HPDE6-E6E7 (cell line): ENCODE results near the gene ARSI.

Source experiments
- DNase-seq: peaks from one replicate; pipeline ENCODE4 v3.0.0; 2011; ENCODE audit warnings: missing footprints; ENCODE audit errors: extremely low spot score

ARSI gene

GRCh38 chr5:150326707-150327106 is 24.0 kb upstream of the ARSI start:
- no peak for DNase-seq

GRCh38 chr5:150325426-150325825 is 22.7 kb upstream of the ARSI start:
- no peak for DNase-seq

- DNase-seq = no peak
These were observed 21.1 kb upstream of the ARSI start for GRCh38 chr5:150323819-150324218.

DNA sequence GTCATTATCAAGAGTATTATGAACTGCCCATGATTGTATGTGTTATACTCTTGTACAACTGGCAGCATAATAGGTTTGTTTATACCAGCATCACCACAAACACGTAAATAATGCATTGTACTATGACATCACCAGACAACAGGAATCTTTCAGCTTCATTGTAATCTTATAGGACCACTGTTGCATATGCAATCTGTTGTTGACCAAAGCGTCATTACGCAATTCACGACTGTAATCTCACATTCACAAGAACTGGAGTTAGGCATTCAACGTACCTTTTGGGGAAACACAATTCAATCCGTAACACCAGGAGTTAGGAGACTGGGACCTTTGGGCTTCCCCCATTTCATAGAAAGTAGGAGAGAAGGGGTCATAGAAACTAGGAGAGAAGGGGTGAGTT is 20.4 kb upstream of the ARSI start:
- DNase-seq = no peak

DNA sequence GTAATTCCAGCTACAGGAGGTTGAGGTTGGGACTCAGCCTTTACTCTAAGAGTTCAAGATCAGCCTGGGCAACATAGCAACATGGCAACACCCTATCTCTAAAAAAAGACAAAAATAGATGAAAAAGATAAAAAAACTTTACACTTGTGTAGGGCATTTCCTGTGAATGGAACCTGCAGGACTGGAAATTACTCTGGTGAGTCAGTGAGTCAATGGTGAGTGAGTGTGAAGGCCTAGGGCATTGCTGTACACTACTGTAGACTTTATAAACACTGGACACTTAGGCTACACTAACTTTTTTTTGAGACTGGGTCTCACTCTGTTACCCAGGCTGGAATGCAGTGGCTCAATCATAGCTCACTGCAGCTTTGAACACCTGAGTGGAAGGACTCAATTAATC is 19.5 kb upstream of the ARSI start:
- no peak for DNase-seq

- DNase-seq = no peak
These were observed 19.1 kb upstream of the ARSI start for GRCh38 chr5:150321784-150322183.

GRCh38 chr5:150321211-150321610 is 18.5 kb upstream of the ARSI start:
- no peak for DNase-seq

- DNase-seq = peak; percentile 78
These were observed 17.4 kb upstream of the ARSI start for GRCh38 chr5:150320044-150320613.

GRCh38 chr5:150319484-150319790 is 16.7 kb upstream of the ARSI start:
- no peak for DNase-seq

GRCh38 chr5:150318613-150319483 is 16.1 kb upstream of the ARSI start:
- DNase-seq = peak; percentile 88

DNA sequence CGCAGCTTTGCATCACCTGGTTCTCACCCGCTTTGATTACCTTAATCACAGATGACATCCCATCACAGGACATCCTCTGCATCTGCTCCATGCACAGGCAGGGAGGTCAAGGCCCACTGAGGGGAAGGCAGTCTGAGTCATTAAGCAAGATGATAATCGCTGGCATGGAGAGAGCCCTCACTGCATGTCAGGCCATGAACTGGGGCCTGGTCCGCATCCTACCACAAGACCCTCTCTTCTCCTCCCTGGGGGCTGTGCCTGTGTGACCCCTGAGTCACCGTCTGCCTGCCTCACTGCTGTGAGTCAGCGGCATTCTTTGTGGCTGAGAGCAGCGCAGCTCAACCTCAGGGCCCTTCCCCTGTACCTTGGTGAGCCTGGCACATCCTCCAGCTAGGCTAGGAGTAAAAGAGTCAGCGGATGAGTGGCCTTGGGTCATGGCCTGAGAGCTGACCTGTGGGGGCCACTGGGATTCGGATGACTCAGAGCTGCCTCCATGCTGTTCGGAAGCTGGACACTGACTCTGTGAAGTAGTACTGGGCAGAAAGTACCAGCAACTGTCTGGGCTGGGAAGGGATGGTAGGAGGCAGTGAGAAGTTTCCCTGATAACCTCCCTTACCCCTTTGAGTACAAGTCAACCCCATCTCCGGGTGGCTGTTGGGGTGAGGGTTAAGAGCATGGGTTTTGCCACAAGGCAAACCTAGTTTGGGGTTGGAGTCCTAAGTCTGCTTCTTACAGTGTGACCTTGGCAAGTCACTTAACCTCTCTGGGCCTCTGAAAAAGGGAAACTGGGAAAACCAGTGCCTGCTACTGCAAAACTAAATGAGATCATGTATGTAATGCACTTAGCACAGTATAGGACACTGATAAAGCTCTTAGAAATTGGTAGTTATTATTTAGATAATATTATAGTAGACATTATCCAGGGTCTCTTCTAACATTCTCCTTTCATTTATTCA is 14.6 kb upstream of the ARSI start:
- peak; percentile 91 for DNase-seq

GRCh38 chr5:150316320-150316719 is 13.6 kb upstream of the ARSI start:
- no peak for DNase-seq

DNA sequence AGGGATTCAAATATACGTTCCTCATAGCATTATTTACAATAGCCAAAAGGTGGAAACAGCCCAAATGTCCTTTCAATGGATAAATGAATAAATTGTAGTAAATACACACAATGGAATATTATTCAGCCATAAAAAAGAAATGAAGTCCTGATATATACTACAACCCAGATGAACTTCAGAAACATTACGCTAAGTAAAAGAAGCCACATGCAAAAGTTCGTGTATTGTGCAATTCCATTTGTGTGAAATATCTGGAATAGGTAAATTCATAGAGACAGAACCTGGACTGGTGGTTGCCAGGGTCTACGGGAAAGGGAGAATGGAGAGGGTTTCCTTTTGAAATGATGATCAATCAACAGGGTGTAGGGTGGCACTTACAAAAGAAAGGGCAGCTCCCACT is 12.5 kb upstream of the ARSI start:
- DNase-seq = no peak

- no peak for DNase-seq
These were observed 11.4 kb upstream of the ARSI start for GRCh38 chr5:150313921-150314716.

- no peak for DNase-seq
These were observed 10.8 kb upstream of the ARSI start for GRCh38 chr5:150313501-150313900.

DNA sequence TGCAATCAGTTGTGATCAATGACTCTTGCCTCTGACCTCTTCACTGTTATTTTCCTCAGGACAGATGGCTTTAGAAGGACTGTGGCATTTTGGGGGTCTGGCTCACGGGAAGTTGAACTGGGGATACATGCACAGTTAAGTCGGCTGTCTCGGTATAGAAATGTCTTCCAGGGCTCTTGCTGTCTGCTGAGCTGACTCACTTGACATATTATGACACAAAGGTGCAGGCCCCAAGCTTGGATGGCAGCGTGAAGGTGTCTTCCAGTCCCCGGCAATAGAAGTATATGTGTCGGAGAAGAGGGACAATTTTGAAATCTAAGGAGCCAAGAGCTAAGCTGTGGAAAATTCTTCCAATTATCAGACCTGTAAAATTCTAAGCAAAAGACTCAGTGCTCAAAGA is 9.8 kb upstream of the ARSI start:
- no peak for DNase-seq

- DNase-seq = no peak
These were observed 8.4 kb upstream of the ARSI start for GRCh38 chr5:150311015-150311692.

DNA sequence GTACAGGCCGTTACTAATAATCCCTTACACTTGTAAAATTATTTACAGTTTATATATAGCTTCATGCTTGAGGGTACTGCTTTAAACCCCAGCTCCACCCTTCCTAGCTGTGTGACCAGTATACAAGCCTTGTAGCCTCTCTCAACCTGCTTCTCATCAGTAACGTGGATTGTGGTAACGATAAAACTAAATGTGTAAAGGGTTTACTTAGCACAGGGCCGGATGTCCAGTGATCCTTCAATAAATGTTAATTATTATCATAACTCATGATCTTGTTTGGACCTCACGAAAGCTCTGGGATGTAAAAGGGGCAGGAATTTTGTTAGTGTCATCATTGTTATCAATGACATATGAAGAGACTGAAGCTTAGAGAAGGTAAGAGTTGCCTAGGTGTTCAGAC is 7.5 kb upstream of the ARSI start:
- no peak for DNase-seq

DNA sequence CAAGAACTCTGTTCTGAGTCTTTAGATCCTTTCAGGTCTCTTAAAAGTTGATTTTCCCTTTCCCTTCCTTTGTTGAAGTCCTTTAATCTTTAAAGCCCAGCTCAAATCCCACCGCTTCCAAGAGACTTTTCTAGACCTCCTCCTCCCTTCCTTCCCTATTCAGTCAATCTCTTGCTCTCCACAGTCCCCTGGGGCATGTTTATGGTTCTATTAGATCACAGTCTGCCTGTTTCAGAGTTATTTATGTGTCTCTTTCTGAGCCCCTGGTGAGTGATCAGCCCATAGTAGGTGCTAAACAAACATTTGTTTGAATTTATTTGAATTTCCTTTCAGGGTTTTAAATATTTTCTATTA is 7.2 kb upstream of the ARSI start:
- no peak for DNase-seq

GRCh38 chr5:150309101-150309885 is 6.6 kb upstream of the ARSI start:
- DNase-seq = no peak
